GM12878 (cell line): ENCODE data around the gene ICA1.

Experiments used
- CEBPB ChIP-seq, 2 experiments: fragments of 150-350 bp in 1 of 2; IDR thresholded peaks; 2 replicates each; pipeline ENCODE4 v1.6.1; 2012 to 2014; ENCODE audit warnings: low read depth in 2 of 2, low read length in 2 of 2, borderline replicate concordance in 1 of 2, inconsistent platforms in 1 of 2
- CREB1 ChIP-seq: IDR thresholded peaks from 2 replicates; pipeline ENCODE4 v1.6.1; 2012; ENCODE audit warnings: low read depth, mild to moderate bottlenecking, inconsistent platforms
- ETV6 ChIP-seq, 2 experiments: fragments of 450-650 bp in 1 of 2; IDR thresholded peaks in 1 of 2; conservative IDR thresholded peaks in 1 of 2; 2 replicates each; pipeline ENCODE4 v1.6.1; 2014; ENCODE audit warnings: antibody characterized with exemption in 1 of 2, borderline replicate concordance in 1 of 2, low read depth in 1 of 2, mild to moderate bottlenecking in 1 of 2, moderate library complexity in 1 of 2
- EZH2 ChIP-seq: IDR thresholded peaks from 2 replicates; pipeline ENCODE4 v1.6.1; 2012; ENCODE audit warnings: low read depth, mild to moderate bottlenecking, control low read depth, inconsistent platforms, low read length, borderline replicate concordance; ENCODE audit not compliant: control insufficient read depth
- FOXM1 ChIP-seq: IDR thresholded peaks from 2 replicates; pipeline ENCODE4 v1.6.1; 2012; ENCODE audit warnings: low read depth, mild to moderate bottlenecking, inconsistent platforms, low read length, moderate library complexity
- POLR2A ChIP-seq: IDR thresholded peaks from 2 replicates; pipeline ENCODE4 v1.6.1; 2011; ENCODE audit warnings: low read depth, mild to moderate bottlenecking, low read length
- POLR2AphosphoS5 ChIP-seq: IDR thresholded peaks from 2 replicates; pipeline ENCODE4 v1.6.1; 2011; ENCODE audit warnings: mild to moderate bottlenecking, low read length, inconsistent platforms
- RAD21 ChIP-seq: IDR thresholded peaks from 2 replicates; pipeline ENCODE4 v1.6.1; 2011; ENCODE audit warnings: mild to moderate bottlenecking, low read depth, low read length, moderate library complexity; ENCODE audit not compliant: insufficient read depth
- SRF ChIP-seq, 2 experiments: IDR thresholded peaks; 2 replicates each; pipeline ENCODE4 v1.6.1; 2011; ENCODE audit warnings: low read depth in 2 of 2, low read length in 2 of 2, mild to moderate bottlenecking in 1 of 2, moderate library complexity in 1 of 2
- ZSCAN29 ChIP-seq: fragments of 450-650 bp; IDR thresholded peaks from 2 replicates; pipeline ENCODE4 v1.6.1; 2017; ENCODE audit warnings: mild to moderate bottlenecking, moderate library complexity
- TF ChIP-seq, protein P1 (sequence below): fragments of 450-650 bp; IDR thresholded peaks from 2 replicates; pipeline ENCODE4 v1.6.1; 2017; ENCODE audit warnings: mild to moderate bottlenecking, moderate library complexity
- TF ChIP-seq, protein P2 (sequence below): IDR thresholded peaks from 2 replicates; pipeline ENCODE4 v1.6.1; 2012; ENCODE audit warnings: mild to moderate bottlenecking, low read depth, low read length
- TF ChIP-seq, protein P3 (sequence below), 3 experiments: IDR thresholded peaks in 2 of 3; conservative IDR thresholded peaks in 1 of 3; 2 replicates each; pipeline ENCODE4 v1.5.1; 2011; ENCODE audit warnings: low read depth in 3 of 3, low read length in 3 of 3, mild to moderate bottlenecking in 3 of 3, control low read depth in 2 of 3, moderate library complexity in 2 of 3, inconsistent platforms in 1 of 3, mixed read lengths in 1 of 3; ENCODE audit not compliant: control insufficient read depth in 2 of 3, insufficient read depth in 1 of 3; ENCODE audit errors: extremely low read depth in 1 of 3
- TF ChIP-seq, protein P4 (sequence below): IDR thresholded peaks from 2 replicates; pipeline ENCODE4 v1.6.1; 2011; ENCODE audit warnings: mild to moderate bottlenecking, low read depth, low read length, moderate library complexity; ENCODE audit not compliant: insufficient replicate concordance

DNA sequence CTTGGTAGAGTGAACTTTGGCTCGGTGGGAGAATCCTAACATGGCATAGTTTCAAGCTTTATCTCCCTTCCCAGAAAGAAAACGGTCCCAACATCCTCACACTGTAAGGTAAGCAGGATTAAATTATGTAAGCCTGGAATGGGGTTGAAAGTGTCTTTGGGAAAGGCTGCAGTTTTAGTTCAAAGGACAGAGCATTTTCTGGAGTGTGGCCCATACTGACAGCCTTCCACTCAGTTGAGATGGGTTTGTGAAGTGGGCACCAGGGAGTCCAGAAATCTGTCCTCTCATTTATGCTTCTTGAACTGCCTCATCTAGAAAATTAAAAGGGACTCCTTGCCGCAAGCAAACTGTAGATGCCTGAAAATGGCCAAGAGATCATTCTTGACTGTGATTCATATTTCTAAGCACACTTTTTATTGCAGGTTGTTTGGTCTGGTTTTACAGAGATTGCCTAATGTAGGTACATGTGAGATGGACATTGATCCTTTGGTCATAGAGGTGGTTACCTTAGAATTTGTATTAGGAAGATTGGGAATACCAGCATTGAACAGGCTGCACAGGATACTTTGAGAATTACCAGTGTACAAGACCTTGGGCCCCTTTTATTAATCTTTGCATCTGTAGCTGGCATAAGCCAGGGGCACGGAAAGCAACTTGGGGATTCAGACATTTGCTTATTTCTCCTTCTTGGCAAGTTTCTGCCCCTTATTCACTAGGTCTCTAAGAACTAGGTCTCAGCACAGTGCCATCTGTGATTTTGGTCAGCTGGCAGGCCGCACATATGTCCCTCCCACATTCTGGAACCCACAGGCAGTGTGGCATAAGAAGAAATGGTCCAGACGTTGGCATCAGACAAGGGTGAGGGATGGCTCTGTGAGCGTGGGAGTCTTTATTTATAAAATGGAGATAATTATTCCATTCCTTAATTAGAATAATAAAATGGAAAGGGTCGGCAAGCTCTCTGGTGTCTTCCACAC lies 167.5 kb downstream of the ICA1 start:
- TF ChIP-seq, protein P1, sequence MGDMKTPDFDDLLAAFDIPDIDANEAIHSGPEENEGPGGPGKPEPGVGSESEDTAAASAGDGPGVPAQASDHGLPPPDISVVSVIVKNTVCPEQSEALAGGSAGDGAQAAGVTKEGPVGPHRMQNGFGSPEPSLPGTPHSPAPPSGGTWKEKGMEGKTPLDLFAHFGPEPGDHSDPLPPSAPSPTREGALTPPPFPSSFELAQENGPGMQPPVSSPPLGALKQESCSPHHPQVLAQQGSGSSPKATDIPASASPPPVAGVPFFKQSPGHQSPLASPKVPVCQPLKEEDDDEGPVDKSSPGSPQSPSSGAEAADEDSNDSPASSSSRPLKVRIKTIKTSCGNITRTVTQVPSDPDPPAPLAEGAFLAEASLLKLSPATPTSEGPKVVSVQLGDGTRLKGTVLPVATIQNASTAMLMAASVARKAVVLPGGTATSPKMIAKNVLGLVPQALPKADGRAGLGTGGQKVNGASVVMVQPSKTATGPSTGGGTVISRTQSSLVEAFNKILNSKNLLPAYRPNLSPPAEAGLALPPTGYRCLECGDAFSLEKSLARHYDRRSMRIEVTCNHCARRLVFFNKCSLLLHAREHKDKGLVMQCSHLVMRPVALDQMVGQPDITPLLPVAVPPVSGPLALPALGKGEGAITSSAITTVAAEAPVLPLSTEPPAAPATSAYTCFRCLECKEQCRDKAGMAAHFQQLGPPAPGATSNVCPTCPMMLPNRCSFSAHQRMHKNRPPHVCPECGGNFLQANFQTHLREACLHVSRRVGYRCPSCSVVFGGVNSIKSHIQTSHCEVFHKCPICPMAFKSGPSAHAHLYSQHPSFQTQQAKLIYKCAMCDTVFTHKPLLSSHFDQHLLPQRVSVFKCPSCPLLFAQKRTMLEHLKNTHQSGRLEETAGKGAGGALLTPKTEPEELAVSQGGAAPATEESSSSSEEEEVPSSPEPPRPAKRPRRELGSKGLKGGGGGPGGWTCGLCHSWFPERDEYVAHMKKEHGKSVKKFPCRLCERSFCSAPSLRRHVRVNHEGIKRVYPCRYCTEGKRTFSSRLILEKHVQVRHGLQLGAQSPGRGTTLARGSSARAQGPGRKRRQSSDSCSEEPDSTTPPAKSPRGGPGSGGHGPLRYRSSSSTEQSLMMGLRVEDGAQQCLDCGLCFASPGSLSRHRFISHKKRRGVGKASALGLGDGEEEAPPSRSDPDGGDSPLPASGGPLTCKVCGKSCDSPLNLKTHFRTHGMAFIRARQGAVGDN = no peak
- TF ChIP-seq POLR2A (no peak), FOXM1 (no peak), POLR2AphosphoS5 (no peak), ZSCAN29 (no peak), ETV6 (conservative IDR thresholded peaks at IDR 0.05 in 1 of 2, IDR thresholded peaks at IDR 0.05 in 1 of 2; ENCODE audit: borderline replicate concordance in 1 of 2, low read depth in 1 of 2) (no peak), RAD21 (no peak), CEBPB (IDR thresholded peaks at IDR 0.05; ENCODE audit: borderline replicate concordance in 1 of 2, low read depth in 2 of 2, low read length in 2 of 2) (no peak), CREB1 (no peak), SRF (IDR thresholded peaks at IDR 0.05; ENCODE audit: low read depth in 2 of 2, low read length in 2 of 2) (no peak), EZH2 (no peak)
- TF ChIP-seq, protein P2, sequence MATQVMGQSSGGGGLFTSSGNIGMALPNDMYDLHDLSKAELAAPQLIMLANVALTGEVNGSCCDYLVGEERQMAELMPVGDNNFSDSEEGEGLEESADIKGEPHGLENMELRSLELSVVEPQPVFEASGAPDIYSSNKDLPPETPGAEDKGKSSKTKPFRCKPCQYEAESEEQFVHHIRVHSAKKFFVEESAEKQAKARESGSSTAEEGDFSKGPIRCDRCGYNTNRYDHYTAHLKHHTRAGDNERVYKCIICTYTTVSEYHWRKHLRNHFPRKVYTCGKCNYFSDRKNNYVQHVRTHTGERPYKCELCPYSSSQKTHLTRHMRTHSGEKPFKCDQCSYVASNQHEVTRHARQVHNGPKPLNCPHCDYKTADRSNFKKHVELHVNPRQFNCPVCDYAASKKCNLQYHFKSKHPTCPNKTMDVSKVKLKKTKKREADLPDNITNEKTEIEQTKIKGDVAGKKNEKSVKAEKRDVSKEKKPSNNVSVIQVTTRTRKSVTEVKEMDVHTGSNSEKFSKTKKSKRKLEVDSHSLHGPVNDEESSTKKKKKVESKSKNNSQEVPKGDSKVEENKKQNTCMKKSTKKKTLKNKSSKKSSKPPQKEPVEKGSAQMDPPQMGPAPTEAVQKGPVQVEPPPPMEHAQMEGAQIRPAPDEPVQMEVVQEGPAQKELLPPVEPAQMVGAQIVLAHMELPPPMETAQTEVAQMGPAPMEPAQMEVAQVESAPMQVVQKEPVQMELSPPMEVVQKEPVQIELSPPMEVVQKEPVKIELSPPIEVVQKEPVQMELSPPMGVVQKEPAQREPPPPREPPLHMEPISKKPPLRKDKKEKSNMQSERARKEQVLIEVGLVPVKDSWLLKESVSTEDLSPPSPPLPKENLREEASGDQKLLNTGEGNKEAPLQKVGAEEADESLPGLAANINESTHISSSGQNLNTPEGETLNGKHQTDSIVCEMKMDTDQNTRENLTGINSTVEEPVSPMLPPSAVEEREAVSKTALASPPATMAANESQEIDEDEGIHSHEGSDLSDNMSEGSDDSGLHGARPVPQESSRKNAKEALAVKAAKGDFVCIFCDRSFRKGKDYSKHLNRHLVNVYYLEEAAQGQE = no peak
- TF ChIP-seq, protein P3, sequence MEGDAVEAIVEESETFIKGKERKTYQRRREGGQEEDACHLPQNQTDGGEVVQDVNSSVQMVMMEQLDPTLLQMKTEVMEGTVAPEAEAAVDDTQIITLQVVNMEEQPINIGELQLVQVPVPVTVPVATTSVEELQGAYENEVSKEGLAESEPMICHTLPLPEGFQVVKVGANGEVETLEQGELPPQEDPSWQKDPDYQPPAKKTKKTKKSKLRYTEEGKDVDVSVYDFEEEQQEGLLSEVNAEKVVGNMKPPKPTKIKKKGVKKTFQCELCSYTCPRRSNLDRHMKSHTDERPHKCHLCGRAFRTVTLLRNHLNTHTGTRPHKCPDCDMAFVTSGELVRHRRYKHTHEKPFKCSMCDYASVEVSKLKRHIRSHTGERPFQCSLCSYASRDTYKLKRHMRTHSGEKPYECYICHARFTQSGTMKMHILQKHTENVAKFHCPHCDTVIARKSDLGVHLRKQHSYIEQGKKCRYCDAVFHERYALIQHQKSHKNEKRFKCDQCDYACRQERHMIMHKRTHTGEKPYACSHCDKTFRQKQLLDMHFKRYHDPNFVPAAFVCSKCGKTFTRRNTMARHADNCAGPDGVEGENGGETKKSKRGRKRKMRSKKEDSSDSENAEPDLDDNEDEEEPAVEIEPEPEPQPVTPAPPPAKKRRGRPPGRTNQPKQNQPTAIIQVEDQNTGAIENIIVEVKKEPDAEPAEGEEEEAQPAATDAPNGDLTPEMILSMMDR (IDR thresholded peaks at IDR 0.05 in 2 of 3, conservative IDR thresholded peaks at IDR 0.05 in 1 of 3; ENCODE audit: control insufficient read depth in 2 of 3, extremely low read depth in 1 of 3, insufficient read depth in 1 of 3, low read depth in 3 of 3, low read length in 3 of 3) = no peak
- TF ChIP-seq, protein P4, sequence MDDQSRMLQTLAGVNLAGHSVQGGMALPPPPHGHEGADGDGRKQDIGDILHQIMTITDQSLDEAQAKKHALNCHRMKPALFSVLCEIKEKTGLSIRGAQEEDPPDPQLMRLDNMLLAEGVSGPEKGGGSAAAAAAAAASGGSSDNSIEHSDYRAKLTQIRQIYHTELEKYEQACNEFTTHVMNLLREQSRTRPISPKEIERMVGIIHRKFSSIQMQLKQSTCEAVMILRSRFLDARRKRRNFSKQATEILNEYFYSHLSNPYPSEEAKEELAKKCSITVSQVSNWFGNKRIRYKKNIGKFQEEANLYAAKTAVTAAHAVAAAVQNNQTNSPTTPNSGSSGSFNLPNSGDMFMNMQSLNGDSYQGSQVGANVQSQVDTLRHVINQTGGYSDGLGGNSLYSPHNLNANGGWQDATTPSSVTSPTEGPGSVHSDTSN = no peak
